ENCODE results near the gene LRRC10B. TPM values are rescaled to one million over a fixed set of nuclear protein-coding genes. Genes with fewer than 3 reads are reported as not detected.
A peak's percentile ranks its signal among the peaks of the same experiment; 100 is the strongest.

Gene LRRC10B
- total and polyA plus RNA-seq, 4 donors, result 0.13 to 2.8 (median 1.1) TPM; not detected in 1

GRCh38 chr11:61498767-61499341, 9.7 kb upstream of the LRRC10B start:
- H3K4me1 ChIP-seq (ENCODE audit: control insufficient read depth in 1 of 2, insufficient read depth in 2 of 2, low read length in 2 of 2), result no peaks in the 10 kb centered on the region
- intact Hi-C loops (cut with DNase I), result no loop called here
- WGBS, 2 donors, result 82 to 86% methylated on average over 15 of the region's 15 CpGs
- H3K4me3 ChIP-seq (ENCODE audit: low read length in 2 of 2), result no peak overlapping the region
- no peaks in the 10 kb centered on the region for H3K36me3 ChIP-seq (ENCODE audit: control insufficient read depth in 1 of 2, insufficient read depth in 2 of 2, low read length in 1 of 2)
- ATAC-seq (ENCODE audit: low FRiP score) (no peak), DNase-seq (no peak)
- no peaks in the 10 kb centered on the region for H3K27me3 ChIP-seq (ENCODE audit: control insufficient read depth in 1 of 2, insufficient read depth in 2 of 2, low read length in 1 of 2)
- H3K9me3 ChIP-seq (ENCODE audit: control insufficient read depth, low read length), result no peaks in the 10 kb centered on the region
- H3K27ac ChIP-seq (ENCODE audit: low read depth in 1 of 2, low read length in 2 of 2), result no peak overlapping the region

- WGBS, 2 donors, result 69 to 71% methylated on average over 12 of the region's 12 CpGs
- Histone ChIP-seq H3K27ac (ENCODE audit: low read depth in 1 of 2, low read length in 2 of 2) (no peak overlapping the region), H3K36me3 (ENCODE audit: control insufficient read depth in 1 of 2, insufficient read depth in 2 of 2, low read length in 1 of 2) (no peaks in the 10 kb centered on the region), H3K4me1 (ENCODE audit: control insufficient read depth in 1 of 2, insufficient read depth in 2 of 2, low read length in 2 of 2) (no peaks in the 10 kb centered on the region), H3K9me3 (ENCODE audit: control insufficient read depth, low read length) (no peaks in the 10 kb centered on the region), H3K4me3 (ENCODE audit: low read length in 2 of 2) (no peak overlapping the region), H3K27me3 (ENCODE audit: control insufficient read depth in 1 of 2, insufficient read depth in 2 of 2, low read length in 1 of 2) (no peaks in the 10 kb centered on the region)
- DNase-seq, result no peak
- intact Hi-C loops (cut with DNase I), result no loop called here
- ATAC-seq (ENCODE audit: low FRiP score), result no peak
Observed at GRCh38 chr11:61499816-61500491, 8.6 kb upstream of the LRRC10B start.

- no peaks in the 10 kb centered on the region for H3K36me3 ChIP-seq (ENCODE audit: control insufficient read depth in 1 of 2, insufficient read depth in 2 of 2, low read length in 1 of 2)
- no peaks in the 10 kb centered on the region for H3K9me3 ChIP-seq (ENCODE audit: control insufficient read depth, low read length)
- no peaks in the 10 kb centered on the region for H3K4me1 ChIP-seq (ENCODE audit: control insufficient read depth in 1 of 2, insufficient read depth in 2 of 2, low read length in 2 of 2)
- 91 to 97% methylated on average over 1 of the region's 1 CpG for WGBS, 2 donors
- no peaks in the 10 kb centered on the region for H3K27me3 ChIP-seq (ENCODE audit: control insufficient read depth in 1 of 2, insufficient read depth in 2 of 2, low read length in 1 of 2)
- ATAC-seq (ENCODE audit: low FRiP score) (no peak), DNase-seq (no peak)
- H3K4me3 ChIP-seq (ENCODE audit: low read length in 2 of 2), result no peak overlapping the region
- intact Hi-C loops (cut with DNase I), result no loop called here
- H3K27ac ChIP-seq (ENCODE audit: low read depth in 1 of 2, low read length in 2 of 2), result no peak overlapping the region
Observed at GRCh38 chr11:61502522-61502921, 6.0 kb upstream of the LRRC10B start.

- H3K36me3 ChIP-seq (ENCODE audit: control insufficient read depth in 1 of 2, insufficient read depth in 2 of 2, low read length in 1 of 2), result no peaks in the 10 kb centered on the region
- no peaks in the 10 kb centered on the region for H3K9me3 ChIP-seq (ENCODE audit: control insufficient read depth, low read length)
- intact Hi-C loops (cut with DNase I), result no loop called here
- H3K27ac ChIP-seq (ENCODE audit: low read depth in 1 of 2, low read length in 2 of 2), result no peak overlapping the region
- H3K4me1 ChIP-seq (ENCODE audit: control insufficient read depth in 1 of 2, insufficient read depth in 2 of 2, low read length in 2 of 2), result no peaks in the 10 kb centered on the region
- ATAC-seq (ENCODE audit: low FRiP score) (no peak), DNase-seq (no peak)
- no peak overlapping the region for H3K4me3 ChIP-seq (ENCODE audit: low read length in 2 of 2)
- 88% methylated on average over 8 of the region's 8 CpGs for WGBS, 2 donors
- H3K27me3 ChIP-seq (ENCODE audit: control insufficient read depth in 1 of 2, insufficient read depth in 2 of 2, low read length in 1 of 2), result no peaks in the 10 kb centered on the region
Observed at GRCh38 chr11:61503135-61503770, 5.3 kb upstream of the LRRC10B start.

DNA sequence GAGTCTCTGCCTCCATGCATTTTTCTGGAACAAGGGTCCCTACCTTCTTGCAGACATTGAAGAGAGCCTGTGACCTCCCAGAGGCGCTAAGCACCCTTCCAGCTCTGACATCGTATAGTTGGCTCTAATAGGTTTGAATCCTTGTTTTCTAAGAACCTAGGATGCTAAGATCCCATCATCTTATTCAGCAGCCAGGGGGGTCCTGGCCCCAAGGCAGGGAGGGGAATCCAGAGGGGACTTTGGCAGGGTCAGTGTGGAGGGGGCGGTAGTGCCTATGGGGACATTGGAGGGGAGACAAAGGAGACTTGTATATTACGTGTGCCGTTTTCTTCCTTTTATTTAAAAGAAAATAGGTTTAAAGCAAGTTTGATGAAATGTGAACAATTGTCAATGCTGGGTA, 3.4 kb upstream of the LRRC10B start:
- no peaks in the 10 kb centered on the region for H3K27me3 ChIP-seq (ENCODE audit: control insufficient read depth in 1 of 2, insufficient read depth in 2 of 2, low read length in 1 of 2)
- intact Hi-C loops (cut with DNase I), result no loop called here
- WGBS, 2 donors, result 88 to 90% methylated on average over 5 of the region's 5 CpGs
- no peak for ATAC-seq (ENCODE audit: low FRiP score)
- H3K27ac ChIP-seq (ENCODE audit: low read depth in 1 of 2, low read length in 2 of 2), result no peak overlapping the region
- no peaks in the 10 kb centered on the region for H3K9me3 ChIP-seq (ENCODE audit: control insufficient read depth, low read length)
- H3K36me3 ChIP-seq (ENCODE audit: control insufficient read depth in 1 of 2, insufficient read depth in 2 of 2, low read length in 1 of 2), result no peaks in the 10 kb centered on the region
- H3K4me1 ChIP-seq (ENCODE audit: control insufficient read depth in 1 of 2, insufficient read depth in 2 of 2, low read length in 2 of 2), result no peaks in the 10 kb centered on the region
- no peak overlapping the region for H3K4me3 ChIP-seq (ENCODE audit: low read length in 2 of 2)
- no peak for DNase-seq

GRCh38 chr11:61505640-61506155, 2.9 kb upstream of the LRRC10B start:
- H3K27me3 ChIP-seq (ENCODE audit: control insufficient read depth in 1 of 2, insufficient read depth in 2 of 2, low read length in 1 of 2), result no peaks in the 10 kb centered on the region
- 53 to 68% methylated on average over 9 to 10 of the region's 10 CpGs for WGBS, 2 donors
- H3K27ac ChIP-seq (ENCODE audit: low read depth in 1 of 2, low read length in 2 of 2), result no peak overlapping the region
- intact Hi-C loops (cut with DNase I), result no loop called here
- ATAC-seq (ENCODE audit: low FRiP score), result no peak
- H3K36me3 ChIP-seq (ENCODE audit: control insufficient read depth in 1 of 2, insufficient read depth in 2 of 2, low read length in 1 of 2), result no peaks in the 10 kb centered on the region
- H3K4me1 ChIP-seq (ENCODE audit: control insufficient read depth in 1 of 2, insufficient read depth in 2 of 2, low read length in 2 of 2), result no peaks in the 10 kb centered on the region
- H3K4me3 ChIP-seq (ENCODE audit: low read length in 2 of 2), result no peak overlapping the region
- DNase-seq, result no peak
- no peaks in the 10 kb centered on the region for H3K9me3 ChIP-seq (ENCODE audit: control insufficient read depth, low read length)

- intact Hi-C loops (cut with DNase I), result no loop called here
- 60 to 62% methylated on average over 14 of the region's 14 CpGs for whole genome bisulfite sequencing, 2 donors
- no peak for ATAC-seq (ENCODE audit: low FRiP score)
Observed at GRCh38 chr11:61507012-61507768, 1.4 kb upstream of the LRRC10B start.

GRCh38 chr11:61509043-61510029, 787 bp downstream of the LRRC10B start:
- peak; percentile 70 for ATAC-seq (ENCODE audit: low FRiP score)
- DNase-seq, result peak; percentile 75 to 87
- WGBS, 2 donors, result 6% methylated on average over 113 to 117 of the region's 117 CpGs
- H3K9me3 ChIP-seq (ENCODE audit: control insufficient read depth, low read length), result no peaks in the 10 kb centered on the region
- no peak overlapping the region for H3K27ac ChIP-seq (ENCODE audit: low read depth in 1 of 2, low read length in 2 of 2)
- H3K4me3 ChIP-seq (ENCODE audit: low read length in 2 of 2), result no peak overlapping the region
- H3K27me3 ChIP-seq (ENCODE audit: control insufficient read depth in 1 of 2, insufficient read depth in 2 of 2, low read length in 1 of 2), result no peaks in the 10 kb centered on the region
- H3K4me1 ChIP-seq (ENCODE audit: control insufficient read depth in 1 of 2, insufficient read depth in 2 of 2, low read length in 2 of 2), result no peaks in the 10 kb centered on the region
- H3K36me3 ChIP-seq (ENCODE audit: control insufficient read depth in 1 of 2, insufficient read depth in 2 of 2, low read length in 1 of 2), result no peaks in the 10 kb centered on the region
- intact Hi-C loops (cut with DNase I), result loop anchor here in 1 of 2 donors (10.0 kb wide), 1 partner anchor 115 kb away; no protein-coding TSS in a partner anchor

More at GRCh38 chr11:61507012-61507768, 1.4 kb upstream of the LRRC10B start:
- H3K4me1 ChIP-seq (ENCODE audit: control insufficient read depth in 1 of 2, insufficient read depth in 2 of 2, low read length in 2 of 2), result no peaks in the 10 kb centered on the region
- no peak overlapping the region for H3K27ac ChIP-seq (ENCODE audit: low read depth in 1 of 2, low read length in 2 of 2)
- no peaks in the 10 kb centered on the region for H3K36me3 ChIP-seq (ENCODE audit: control insufficient read depth in 1 of 2, insufficient read depth in 2 of 2, low read length in 1 of 2)
- DNase-seq, result no peak
- no peaks in the 10 kb centered on the region for H3K9me3 ChIP-seq (ENCODE audit: control insufficient read depth, low read length)
- no peaks in the 10 kb centered on the region for H3K27me3 ChIP-seq (ENCODE audit: control insufficient read depth in 1 of 2, insufficient read depth in 2 of 2, low read length in 1 of 2)
- no peak overlapping the region for H3K4me3 ChIP-seq (ENCODE audit: low read length in 2 of 2)
